Body of pancreas (tissue), 4 donors: ENCODE data around the gene IVL.

Experiments used
- POLR2A ChIP-seq, 3 donors: fragments of 450-650 bp; IDR thresholded peaks; one replicate each; pipeline ENCODE4 v1.6.1; 2016; ENCODE audit warnings: antibody characterized with exemption in 3 of 3, mild to moderate bottlenecking in 2 of 3
- TF ChIP-seq, protein P1 (sequence below), 7 experiments: fragments of 450-650 bp in 4 of 7; fragments of 200-600 bp in 3 of 7; sonication (generic) in 3 of 7; IDR thresholded peaks; one replicate each; pipeline ENCODE4 v1.5.1; 2016 to 2019; ENCODE audit warnings: antibody characterized with exemption in 7 of 7

DNA sequence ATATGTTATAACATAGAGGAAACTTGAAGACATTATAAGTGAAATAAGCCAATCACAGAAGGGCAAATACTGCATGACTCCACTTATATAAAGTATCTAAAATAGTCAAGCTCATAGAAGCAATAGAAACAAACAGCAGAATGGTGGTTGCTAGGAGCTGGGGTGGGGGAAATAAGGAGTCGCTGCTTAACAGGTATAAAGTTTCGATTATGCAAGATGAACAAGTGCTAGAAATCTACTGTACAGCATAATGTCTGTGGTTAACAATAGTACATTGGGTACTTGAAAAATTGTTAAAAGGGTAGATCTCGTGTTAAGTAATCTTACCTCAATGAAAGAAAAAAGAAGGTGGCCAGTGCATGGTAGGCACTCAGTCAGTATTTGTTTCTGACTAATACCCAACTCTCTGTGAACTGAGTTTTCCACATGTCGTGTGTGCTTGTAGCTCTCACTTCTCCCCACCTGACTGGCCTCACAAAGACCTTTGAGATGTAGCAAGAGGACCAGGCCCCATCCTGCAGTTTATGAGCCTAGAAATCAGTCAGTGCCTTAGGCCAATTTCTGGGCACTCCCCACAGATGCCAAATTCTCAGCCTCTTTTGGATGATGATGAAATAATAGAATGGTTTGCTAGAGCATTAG lies 23.9 kb downstream of the IVL start:
- no peak for TF ChIP-seq POLR2A (IDR thresholded peaks at IDR 0.05)
- TF ChIP-seq, protein P1, sequence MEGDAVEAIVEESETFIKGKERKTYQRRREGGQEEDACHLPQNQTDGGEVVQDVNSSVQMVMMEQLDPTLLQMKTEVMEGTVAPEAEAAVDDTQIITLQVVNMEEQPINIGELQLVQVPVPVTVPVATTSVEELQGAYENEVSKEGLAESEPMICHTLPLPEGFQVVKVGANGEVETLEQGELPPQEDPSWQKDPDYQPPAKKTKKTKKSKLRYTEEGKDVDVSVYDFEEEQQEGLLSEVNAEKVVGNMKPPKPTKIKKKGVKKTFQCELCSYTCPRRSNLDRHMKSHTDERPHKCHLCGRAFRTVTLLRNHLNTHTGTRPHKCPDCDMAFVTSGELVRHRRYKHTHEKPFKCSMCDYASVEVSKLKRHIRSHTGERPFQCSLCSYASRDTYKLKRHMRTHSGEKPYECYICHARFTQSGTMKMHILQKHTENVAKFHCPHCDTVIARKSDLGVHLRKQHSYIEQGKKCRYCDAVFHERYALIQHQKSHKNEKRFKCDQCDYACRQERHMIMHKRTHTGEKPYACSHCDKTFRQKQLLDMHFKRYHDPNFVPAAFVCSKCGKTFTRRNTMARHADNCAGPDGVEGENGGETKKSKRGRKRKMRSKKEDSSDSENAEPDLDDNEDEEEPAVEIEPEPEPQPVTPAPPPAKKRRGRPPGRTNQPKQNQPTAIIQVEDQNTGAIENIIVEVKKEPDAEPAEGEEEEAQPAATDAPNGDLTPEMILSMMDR (IDR thresholded peaks at IDR 0.05), result no peak
